Karpas-422 (cell line): ENCODE measurements around the gene TOLLIP. TPM values are rescaled to one million over a fixed set of nuclear protein-coding genes. Genes with fewer than 3 reads are reported as not detected.

Source experiments
- DNase-seq: peaks from one replicate; pipeline ENCODE4 v3.0.0-alpha.2; 2015
- H2AFZ ChIP-seq: fragments of 200-600 bp; sonication (generic); 2 replicates; pipeline ENCODE4 v1.6.1; 2014; ENCODE audit warnings: antibody characterized with exemption, low read length, mixed read lengths
- H3K27ac ChIP-seq: fragments of 200-600 bp; sonication (generic); 2 replicates; pipeline ENCODE4 v1.5.1; 2014; ENCODE audit warnings: mild to moderate bottlenecking, low read length, moderate library complexity
- H3K27me3 ChIP-seq: fragments of 200-600 bp; sonication (generic); 2 replicates; pipeline ENCODE4 v1.6.1; 2014; ENCODE audit warnings: low read length, mixed read lengths
- H3K36me3 ChIP-seq: fragments of 200-600 bp; sonication (generic); 2 replicates; pipeline ENCODE4 v1.6.1; 2014; ENCODE audit warnings: low read length, mixed read lengths; ENCODE audit not compliant: insufficient read depth
- H3K4me1 ChIP-seq: fragments of 200-600 bp; sonication (generic); 2 replicates; pipeline ENCODE4 v1.6.1; 2014; ENCODE audit warnings: mild to moderate bottlenecking, low read length, mixed read lengths
- H3K4me2 ChIP-seq: fragments of 200-600 bp; sonication (generic); 2 replicates; pipeline ENCODE4 v1.6.1; 2014; ENCODE audit warnings: low read length, low read depth, mild to moderate bottlenecking; ENCODE audit not compliant: poor library complexity, severe bottlenecking
- H3K4me3 ChIP-seq: fragments of 200-600 bp; sonication (generic); 2 replicates; pipeline ENCODE4 v1.5.1; 2014; ENCODE audit warnings: mild to moderate bottlenecking, antibody characterized with exemption, low read length, mixed read lengths
- H3K79me2 ChIP-seq: fragments of 200-600 bp; sonication (generic); 2 replicates; pipeline ENCODE4 v1.6.1; 2014; ENCODE audit warnings: mild to moderate bottlenecking, low read length, mixed read lengths
- H3K9ac ChIP-seq: fragments of 200-600 bp; sonication (generic); 2 replicates; pipeline ENCODE4 v1.6.0; 2014; ENCODE audit warnings: low read length
- H3K9me2 ChIP-seq: fragments of 200-600 bp; sonication (generic), shearing (Covaris generic); replicated peaks from 2 replicates; pipeline ENCODE4 v1.6.0; 2014; ENCODE audit warnings: mild to moderate bottlenecking, low read length, moderate library complexity; ENCODE audit not compliant: insufficient read depth
- H3K9me3 ChIP-seq: fragments of 300-700, 200-600 bp; sonication (generic); 2 replicates; pipeline ENCODE4 v1.6.1; 2014; ENCODE audit warnings: low read length, mixed read lengths
- H4K20me1 ChIP-seq: fragments of 200-600 bp; sonication (generic); 2 replicates; pipeline ENCODE4 v1.6.1; 2014; ENCODE audit warnings: mild to moderate bottlenecking, antibody characterized with exemption, low read length, low read depth; ENCODE audit not compliant: insufficient read depth
- total RNA-seq: library from RNA; depleted of rRNA; stranded (reverse); fragments of >200 nt; shearing (Covaris generic); gene quantifications from 2 replicates; pipeline ENCODE4 v1.2.3, GENCODE V29; 2014; ENCODE audit warnings: low replicate concordance

The TOLLIP gene
- total RNA-seq, 1 experiment from 2014 or later, result 6.5 TPM

DNA sequence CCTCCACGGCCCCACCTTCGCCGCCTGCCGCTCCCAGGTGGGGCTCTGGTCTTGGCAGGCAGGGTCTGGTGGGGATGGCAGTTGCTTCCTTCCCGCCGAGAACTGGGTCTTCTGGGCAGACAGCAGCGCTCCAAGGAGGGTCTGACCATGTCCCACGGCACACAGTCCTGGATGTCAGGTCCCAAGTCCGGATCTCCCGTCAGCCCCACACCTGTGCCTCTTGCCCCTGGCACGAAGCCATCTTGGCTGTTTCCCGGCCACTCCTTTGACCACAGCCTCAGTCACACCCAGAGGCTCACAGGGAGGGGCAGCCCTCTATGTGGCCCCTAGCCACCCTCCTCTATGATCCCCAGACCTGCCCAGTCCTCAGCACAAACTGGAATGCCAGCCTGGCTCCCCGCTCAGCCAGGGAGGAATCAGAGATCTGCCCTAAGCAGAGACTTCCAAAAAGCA lies 72.3 kb downstream of the TOLLIP start:
- H3K9me3 ChIP-seq, result no peaks in the 10 kb centered on the region
- H3K79me2 ChIP-seq, result no peaks in the 10 kb centered on the region
- H3K9me2 ChIP-seq, result no peaks in the 10 kb centered on the region
- H4K20me1 ChIP-seq, result no peaks in the 10 kb centered on the region; the same call in 1 of the 2 replicates
- no peak overlapping the region for H3K27ac ChIP-seq
- H3K4me3 ChIP-seq, result no peak overlapping the region
- H3K27me3 ChIP-seq, result no peaks in the 10 kb centered on the region
- no peaks in the 10 kb centered on the region for H3K4me1 ChIP-seq
- no peak for DNase-seq
- no peak overlapping the region for H3K4me2 ChIP-seq
- H3K36me3 ChIP-seq, result no peaks in the 10 kb centered on the region
- no peak overlapping the region for H2AFZ ChIP-seq
- no peak overlapping the region for H3K9ac ChIP-seq

- Histone ChIP-seq H3K79me2 (no peaks in the 10 kb centered on the region), H4K20me1 (no peaks in the 10 kb centered on the region; the same call in 1 of the 2 replicates), H3K36me3 (no peaks in the 10 kb centered on the region), H3K9ac (no peak overlapping the region), H2AFZ (no peak overlapping the region), H3K27ac (no peak overlapping the region), H3K9me3 (no peaks in the 10 kb centered on the region), H3K4me3 (no peak overlapping the region), H3K4me2 (no peak overlapping the region), H3K4me1 (no peaks in the 10 kb centered on the region), H3K9me2 (no peaks in the 10 kb centered on the region), H3K27me3 (no peaks in the 10 kb centered on the region)
- no peak for DNase-seq
Measured at GRCh38 chr11:1236316-1237127, 72.9 kb downstream of the TOLLIP start.

GRCh38 chr11:1235901-1236315 lies 73.5 kb downstream of the TOLLIP start:
- H4K20me1 ChIP-seq, result no peaks in the 10 kb centered on the region; the same call in 1 of the 2 replicates
- H3K9ac ChIP-seq, result no peak overlapping the region
- H3K9me3 ChIP-seq, result no peaks in the 10 kb centered on the region
- no peaks in the 10 kb centered on the region for H3K27me3 ChIP-seq
- DNase-seq, result no peak
- no peaks in the 10 kb centered on the region for H3K4me1 ChIP-seq
- H3K36me3 ChIP-seq, result no peaks in the 10 kb centered on the region
- no peaks in the 10 kb centered on the region for H3K9me2 ChIP-seq
- H3K27ac ChIP-seq, result no peak overlapping the region
- H3K4me3 ChIP-seq, result no peak overlapping the region
- no peaks in the 10 kb centered on the region for H3K79me2 ChIP-seq
- no peak overlapping the region for H2AFZ ChIP-seq
- no peak overlapping the region for H3K4me2 ChIP-seq

- no peak for DNase-seq
- no peaks in the 10 kb centered on the region for H3K9me2 ChIP-seq
- no peaks in the 10 kb centered on the region for H3K27me3 ChIP-seq
- H3K4me3 ChIP-seq, result no peak overlapping the region
- H3K4me1 ChIP-seq, result no peaks in the 10 kb centered on the region
- H3K27ac ChIP-seq, result no peak overlapping the region
- no peaks in the 10 kb centered on the region for H3K36me3 ChIP-seq
- no peaks in the 10 kb centered on the region for H3K79me2 ChIP-seq
- H4K20me1 ChIP-seq, result no peaks in the 10 kb centered on the region; the same call in 1 of the 2 replicates
- no peaks in the 10 kb centered on the region for H3K9me3 ChIP-seq
- H2AFZ ChIP-seq, result no peak overlapping the region
- H3K4me2 ChIP-seq, result no peak overlapping the region
- no peak overlapping the region for H3K9ac ChIP-seq
Measured at GRCh38 chr11:1235306-1235900, 74.0 kb downstream of the TOLLIP start.

GRCh38 chr11:1234771-1235305 lies 74.6 kb downstream of the TOLLIP start:
- no peak overlapping the region for H3K9ac ChIP-seq
- no peaks in the 10 kb centered on the region for H3K36me3 ChIP-seq
- H3K9me2 ChIP-seq, result no peaks in the 10 kb centered on the region
- no peak overlapping the region for H3K4me2 ChIP-seq
- no peaks in the 10 kb centered on the region for H3K79me2 ChIP-seq
- DNase-seq, result no peak
- H2AFZ ChIP-seq, result no peak overlapping the region
- H3K27ac ChIP-seq, result no peak overlapping the region
- no peak overlapping the region for H3K4me3 ChIP-seq
- no peaks in the 10 kb centered on the region for H3K27me3 ChIP-seq
- H3K4me1 ChIP-seq, result no peaks in the 10 kb centered on the region
- no peaks in the 10 kb centered on the region; the same call in 1 of the 2 replicates for H4K20me1 ChIP-seq
- no peaks in the 10 kb centered on the region for H3K9me3 ChIP-seq

DNA sequence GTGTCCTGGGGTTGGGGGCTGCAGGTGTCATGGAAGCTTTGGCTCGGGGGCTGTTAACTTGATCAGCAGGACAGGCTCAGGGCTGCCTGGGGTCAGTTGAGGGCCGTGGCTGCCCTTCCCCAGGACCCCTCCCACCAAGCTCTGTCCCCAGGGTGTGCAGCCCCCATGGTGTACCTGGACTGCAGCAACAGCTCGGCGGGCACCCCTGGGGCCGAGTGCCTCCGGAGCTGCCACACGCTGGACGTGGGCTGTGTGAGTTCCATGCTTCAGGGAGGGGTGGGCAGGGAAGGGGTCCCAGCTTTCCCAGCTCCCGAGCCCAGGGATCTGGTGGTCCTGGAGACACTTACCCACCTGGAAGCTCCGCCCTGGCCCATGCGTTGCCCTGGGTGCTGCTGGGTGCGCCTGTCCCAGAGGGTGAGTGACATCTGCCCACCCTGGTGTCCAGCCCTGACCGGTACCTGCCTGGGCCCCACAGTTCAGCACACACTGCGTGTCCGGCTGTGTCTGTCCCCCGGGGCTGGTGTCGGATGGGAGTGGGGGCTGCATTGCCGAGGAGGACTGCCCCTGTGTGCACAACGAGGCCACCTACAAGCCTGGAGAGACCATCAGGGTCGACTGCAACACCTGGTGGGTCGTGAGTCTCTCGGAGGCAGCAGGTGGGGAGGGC lies 75.2 kb downstream of the TOLLIP start:
- H3K36me3 ChIP-seq, result no peaks in the 10 kb centered on the region
- H3K9ac ChIP-seq, result no peak overlapping the region
- no peaks in the 10 kb centered on the region for H3K27me3 ChIP-seq
- H3K27ac ChIP-seq, result no peak overlapping the region
- no peaks in the 10 kb centered on the region for H3K4me1 ChIP-seq
- H2AFZ ChIP-seq, result no peak overlapping the region
- H3K9me3 ChIP-seq, result no peaks in the 10 kb centered on the region
- H3K4me3 ChIP-seq, result no peak overlapping the region
- DNase-seq, result no peak
- H3K79me2 ChIP-seq, result no peaks in the 10 kb centered on the region
- no peaks in the 10 kb centered on the region for H3K9me2 ChIP-seq
- no peaks in the 10 kb centered on the region; the same call in 1 of the 2 replicates for H4K20me1 ChIP-seq
- no peak overlapping the region for H3K4me2 ChIP-seq

- Histone ChIP-seq H3K79me2 (no peaks in the 10 kb centered on the region), H3K9me3 (no peaks in the 10 kb centered on the region), H3K9me2 (no peaks in the 10 kb centered on the region), H3K27me3 (no peaks in the 10 kb centered on the region), H3K4me1 (no peaks in the 10 kb centered on the region), H4K20me1 (no peaks in the 10 kb centered on the region; the same call in 1 of the 2 replicates), H2AFZ (no peak overlapping the region), H3K4me3 (no peak overlapping the region), H3K27ac (no peak overlapping the region), H3K4me2 (no peak overlapping the region), H3K9ac (no peak overlapping the region), H3K36me3 (no peaks in the 10 kb centered on the region)
- no peak for DNase-seq
Measured at GRCh38 chr11:1233351-1234053, 75.9 kb downstream of the TOLLIP start.
